Sigmoid colon (tissue), 7 donors: ENCODE data around the gene ARHGAP15. TPM values are rescaled to one million over a fixed set of nuclear protein-coding genes. Genes with fewer than 3 reads are reported as not detected.
A peak's percentile ranks its signal among the peaks of the same experiment; 100 is the strongest.

Experiments
- DNase-seq: peaks from one replicate; pipeline ENCODE4 v3.0.0-alpha.2; 2019
- H3K27ac ChIP-seq, 4 donors: fragments of 200-600 bp; sonication (generic); one replicate each; pipeline ENCODE4 v1.5.1; 2016 to 2019; ENCODE audit warnings: mild to moderate bottlenecking in 1 of 4
- H3K27me3 ChIP-seq, 3 donors: fragments of 200-600 bp; sonication (generic); one replicate each; pipeline ENCODE4 v1.5.1; 2019; ENCODE audit warnings: mild to moderate bottlenecking in 1 of 3
- H3K36me3 ChIP-seq, 4 donors: fragments of 200-600 bp; sonication (generic); one replicate each; pipeline ENCODE4 v1.5.1; 2016 to 2019
- H3K4me1 ChIP-seq, 4 donors: fragments of 200-600 bp; sonication (generic); one replicate each; pipeline ENCODE4 v1.5.1; 2017 to 2019
- H3K4me3 ChIP-seq, 4 donors: fragments of 200-600 bp; sonication (generic); one replicate each; pipeline ENCODE4 v1.5.1; 2017 to 2019; ENCODE audit warnings: mild to moderate bottlenecking in 2 of 4, moderate library complexity in 1 of 4
- H3K9me3 ChIP-seq, 4 donors: fragments of 200-600 bp in 3 of 4; sonication (generic) in 3 of 4; one replicate each; pipeline versions ENCODE4 v1.5.1 to v1.6.1; 2013 to 2019
- EP300 ChIP-seq, 4 donors: sonication (generic); formaldehyde crosslinking; IDR thresholded peaks; one replicate each; pipeline ENCODE4 v1.6.1; 2017; ENCODE audit warnings: antibody characterized with exemption in 4 of 4
- POLR2A ChIP-seq, 2 donors: fragments of 450-650 bp; IDR thresholded peaks; one replicate each; pipeline ENCODE4 v1.6.1; 2016; ENCODE audit warnings: antibody characterized with exemption in 2 of 2, mild to moderate bottlenecking in 2 of 2, moderate library complexity in 2 of 2
- POLR2AphosphoS5 ChIP-seq, 4 donors: sonication (generic); formaldehyde crosslinking; IDR thresholded peaks; one replicate each; pipeline ENCODE4 v1.6.1; 2017; ENCODE audit warnings: antibody characterized with exemption in 4 of 4
- WGBS, 2 donors: extraction: QIAGEN DNeasy Blood & Tissue Kit; methylation state at CpG; one replicate each; pipeline ENCODE4 v1.1.7; 2013; 5-methylcytosine and 5-hydroxymethylcytosine counted together
- intact Hi-C: fragments of 100-400 bp; cut with DNase I; formaldehyde crosslinking; loops from one replicate; pipeline ENCODE4 v1.15.1; 2023
- polyA plus RNA-seq, 3 donors: library from polyadenylated mRNA; stranded (reverse); fragments of 200-250 nt; gene quantifications; one replicate each; pipeline ENCODE4 v1.2.3, GENCODE V29; 2013
- total RNA-seq, 4 donors: library from RNA; depleted of rRNA; stranded (reverse); fragments of >200 nt; gene quantifications; one replicate each; pipeline ENCODE4 v1.1.0, GENCODE V29; 2016
- TF ChIP-seq, protein P1 (sequence below), 4 experiments: fragments of 450-650 bp in 3 of 4; fragments of 200-600 bp in 1 of 4; IDR thresholded peaks; one replicate each; pipeline ENCODE4 v1.5.1; 2016 to 2019; ENCODE audit warnings: antibody characterized with exemption in 4 of 4, mild to moderate bottlenecking in 3 of 4, moderate library complexity in 2 of 4
- donor health status: healthy with polysubstance abuse.
- donor health status: Bipolar disorder and iron deficiency.
- donor health status: healthy.

Gene ARHGAP15
- total and polyA plus RNA-seq, 7 donors, result 3.7 to 16.4 (median 6.0) TPM

DNA sequence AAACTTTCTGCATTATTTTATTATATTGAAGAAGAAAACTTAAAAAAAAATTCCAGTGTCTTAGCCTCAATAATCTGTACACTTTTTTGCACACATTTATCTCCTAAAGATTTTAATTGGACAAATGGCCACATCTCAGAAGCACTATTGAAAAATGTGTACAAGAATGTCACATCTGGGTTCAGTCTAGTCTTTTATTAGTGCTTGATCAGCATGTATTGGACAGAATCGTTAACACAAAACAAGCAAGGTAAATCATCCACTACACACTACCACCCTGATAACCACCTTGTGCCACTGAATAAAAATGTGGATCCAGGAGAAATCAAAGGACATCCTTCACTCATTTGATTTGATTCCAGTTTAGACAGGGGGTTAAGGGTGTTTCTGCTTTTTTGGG, 554.8 kb downstream of the ARHGAP15 start:
- Histone ChIP-seq H3K9me3 (no peaks in the 10 kb centered on the region), H3K4me3 (no peak overlapping the region), H3K27ac (no peak overlapping the region), H3K36me3 (no peaks in the 10 kb centered on the region), H3K4me1 (no peaks in the 10 kb centered on the region), H3K27me3 (no peaks in the 10 kb centered on the region)
- intact Hi-C loops, result no loop called here
- WGBS, 2 donors, result 58 to 60% methylated on average over 1 of the region's 1 CpG
- no peak for DNase-seq
- TF ChIP-seq POLR2AphosphoS5 (IDR thresholded peaks at IDR 0.05), result no peak
- TF ChIP-seq POLR2A (IDR thresholded peaks at IDR 0.05), result no peak
- TF ChIP-seq EP300 (IDR thresholded peaks at IDR 0.05), result no peak
- TF ChIP-seq, protein P1, sequence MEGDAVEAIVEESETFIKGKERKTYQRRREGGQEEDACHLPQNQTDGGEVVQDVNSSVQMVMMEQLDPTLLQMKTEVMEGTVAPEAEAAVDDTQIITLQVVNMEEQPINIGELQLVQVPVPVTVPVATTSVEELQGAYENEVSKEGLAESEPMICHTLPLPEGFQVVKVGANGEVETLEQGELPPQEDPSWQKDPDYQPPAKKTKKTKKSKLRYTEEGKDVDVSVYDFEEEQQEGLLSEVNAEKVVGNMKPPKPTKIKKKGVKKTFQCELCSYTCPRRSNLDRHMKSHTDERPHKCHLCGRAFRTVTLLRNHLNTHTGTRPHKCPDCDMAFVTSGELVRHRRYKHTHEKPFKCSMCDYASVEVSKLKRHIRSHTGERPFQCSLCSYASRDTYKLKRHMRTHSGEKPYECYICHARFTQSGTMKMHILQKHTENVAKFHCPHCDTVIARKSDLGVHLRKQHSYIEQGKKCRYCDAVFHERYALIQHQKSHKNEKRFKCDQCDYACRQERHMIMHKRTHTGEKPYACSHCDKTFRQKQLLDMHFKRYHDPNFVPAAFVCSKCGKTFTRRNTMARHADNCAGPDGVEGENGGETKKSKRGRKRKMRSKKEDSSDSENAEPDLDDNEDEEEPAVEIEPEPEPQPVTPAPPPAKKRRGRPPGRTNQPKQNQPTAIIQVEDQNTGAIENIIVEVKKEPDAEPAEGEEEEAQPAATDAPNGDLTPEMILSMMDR (IDR thresholded peaks at IDR 0.05), result no peak

- WGBS, 2 donors, result 64 to 71% methylated on average over 11 of the region's 11 CpGs
- TF ChIP-seq POLR2AphosphoS5 (IDR thresholded peaks at IDR 0.05) (no peak), POLR2A (IDR thresholded peaks at IDR 0.05) (no peak), EP300 (IDR thresholded peaks at IDR 0.05) (no peak)
- TF ChIP-seq, protein P1 (IDR thresholded peaks at IDR 0.05), result no peak
These were observed 555.5 kb downstream of the ARHGAP15 start for GRCh38 chr2:143684551-143685320.

GRCh38 chr2:143685421-143686078, 556.3 kb downstream of the ARHGAP15 start:
- no peaks in the 10 kb centered on the region for H3K9me3 ChIP-seq
- intact Hi-C loops, result no loop called here
- H3K4me3 ChIP-seq, result no peak overlapping the region
- no peaks in the 10 kb centered on the region for H3K36me3 ChIP-seq
- no peaks in the 10 kb centered on the region for H3K4me1 ChIP-seq
- no peak for TF ChIP-seq EP300 (IDR thresholded peaks at IDR 0.05)
- WGBS, 2 donors, result 74 to 77% methylated on average over 6 of the region's 6 CpGs
- no peaks in the 10 kb centered on the region for H3K27me3 ChIP-seq
- DNase-seq, result no peak
- no peak overlapping the region for H3K27ac ChIP-seq

More at GRCh38 chr2:143684551-143685320, 555.5 kb downstream of the ARHGAP15 start:
- Histone ChIP-seq H3K27ac (no peak overlapping the region), H3K4me3 (no peak overlapping the region), H3K9me3 (no peaks in the 10 kb centered on the region), H3K36me3 (no peaks in the 10 kb centered on the region), H3K27me3 (no peaks in the 10 kb centered on the region), H3K4me1 (no peaks in the 10 kb centered on the region)
- DNase-seq, result no peak
- intact Hi-C loops, result no loop called here

DNA sequence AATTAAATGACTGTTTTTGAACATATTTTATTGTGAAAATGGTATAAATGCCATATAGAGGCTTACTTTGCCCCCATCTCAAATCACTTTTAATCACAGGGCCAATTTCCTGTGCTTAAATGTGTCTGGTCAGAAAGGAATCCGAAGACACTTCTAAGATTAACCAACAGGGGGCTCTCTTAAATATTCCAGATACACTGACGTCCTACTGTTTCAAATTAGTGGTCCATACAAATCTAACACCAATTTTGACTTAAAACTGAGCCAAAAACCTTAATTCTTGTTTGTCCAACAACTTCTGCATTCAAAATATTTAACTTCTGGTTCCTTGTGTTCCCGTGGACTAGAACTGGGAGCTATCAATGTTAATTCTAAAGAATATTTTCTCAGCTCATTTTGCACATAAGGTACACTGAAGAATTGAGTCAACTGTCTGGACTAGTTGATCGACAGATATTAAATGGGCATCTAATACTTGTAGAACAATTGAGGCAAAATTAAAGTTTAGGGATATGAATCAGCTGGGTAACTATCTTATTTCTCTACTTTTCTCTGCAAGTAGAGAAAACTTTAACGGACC, 557.5 kb downstream of the ARHGAP15 start:
- no peaks in the 10 kb centered on the region for H3K9me3 ChIP-seq
- no peak overlapping the region for H3K4me3 ChIP-seq
- 53 to 68% methylated on average over 5 of the region's 5 CpGs for WGBS, 2 donors
- H3K27me3 ChIP-seq, result no peaks in the 10 kb centered on the region
- no peaks in the 10 kb centered on the region for H3K36me3 ChIP-seq
- TF ChIP-seq POLR2A (IDR thresholded peaks at IDR 0.05), result no peak
- TF ChIP-seq, protein P1 (IDR thresholded peaks at IDR 0.05), result peak in 1 of 4 experiments; percentile 40
- intact Hi-C loops, result no loop called here
- no peak for DNase-seq
- no peaks in the 10 kb centered on the region for H3K4me1 ChIP-seq
- no peak overlapping the region for H3K27ac ChIP-seq

DNA sequence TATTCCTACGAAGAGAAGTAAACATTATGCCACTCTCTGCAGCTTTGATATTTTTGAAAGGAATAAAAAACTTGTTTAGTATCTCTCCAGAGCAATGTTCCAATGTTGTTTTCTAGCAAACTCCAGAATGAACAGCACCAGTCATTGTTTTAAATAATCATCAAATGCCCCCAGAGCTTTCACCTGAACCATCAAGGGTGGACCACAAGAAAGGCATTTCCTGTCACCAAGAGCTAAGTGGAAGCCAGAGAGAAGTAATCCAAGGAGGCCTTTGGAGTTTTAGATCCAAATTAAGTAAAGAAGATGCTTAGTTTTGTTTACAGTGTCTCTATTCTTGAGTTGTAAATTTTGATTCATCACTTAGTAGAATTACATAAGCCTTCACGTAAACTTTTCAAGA, 559.0 kb downstream of the ARHGAP15 start:
- H3K27me3 ChIP-seq, result no peaks in the 10 kb centered on the region
- intact Hi-C loops, result no loop called here
- H3K4me1 ChIP-seq, result no peaks in the 10 kb centered on the region
- H3K4me3 ChIP-seq, result no peak overlapping the region
- H3K36me3 ChIP-seq, result no peaks in the 10 kb centered on the region
- WGBS, 2 donors, result 48 to 77% methylated on average over 2 of the region's 2 CpGs
- no peaks in the 10 kb centered on the region for H3K9me3 ChIP-seq
- DNase-seq, result no peak
- H3K27ac ChIP-seq, result no peak overlapping the region
- TF ChIP-seq EP300 (IDR thresholded peaks at IDR 0.05) (no peak), POLR2A (IDR thresholded peaks at IDR 0.05) (no peak), POLR2AphosphoS5 (IDR thresholded peaks at IDR 0.05) (no peak)
- TF ChIP-seq, protein P1 (IDR thresholded peaks at IDR 0.05), result no peak
